Prostate gland (tissue), 2 donors: ENCODE measurements around the gene FARP1. TPM values are rescaled to one million over a fixed set of nuclear protein-coding genes. Genes with fewer than 3 reads are reported as not detected.

Experiments
- DNase-seq: peaks from one replicate; pipeline ENCODE4 v3.0.0-alpha.2; 2019; ENCODE audit warnings: low spot score
- H3K27ac ChIP-seq, 2 donors: fragments of 200-600 bp; sonication (generic); 2 replicates each; pipeline ENCODE4 v1.5.1; 2017 to 2019
- H3K27me3 ChIP-seq: fragments of 200-600 bp; sonication (generic); replicated peaks from 2 replicates; pipeline ENCODE4 v1.5.1; 2019; ENCODE audit not compliant: insufficient read depth
- H3K36me3 ChIP-seq, 2 donors: fragments of 200-600 bp; sonication (generic); 1 replicate in 1 of 2; 2 replicates in 1 of 2; pipeline versions ENCODE4 v1.5.1 to v1.8.1; 2017 to 2019
- H3K4me1 ChIP-seq: fragments of 200-600 bp; sonication (generic); replicated peaks from 2 replicates; pipeline ENCODE4 v1.5.1; 2019
- H3K4me3 ChIP-seq, 2 donors: fragments of 200-600 bp; sonication (generic); 2 replicates each; pipeline ENCODE4 v1.5.1; 2017 to 2019
- H3K9me3 ChIP-seq: fragments of 200-600 bp; sonication (generic); 2 replicates; pipeline ENCODE4 v1.5.1; 2017
- CTCF ChIP-seq, 4 experiments: fragments of 200-600 bp in 2 of 4; fragments of 450-650 bp in 2 of 4; sonication (generic) in 2 of 4; IDR thresholded peaks; 1 replicate in 3 of 4; 2 replicates in 1 of 4; pipeline ENCODE4 v1.5.1; 2016 to 2019; ENCODE audit warnings: antibody characterized with exemption in 4 of 4, mild to moderate bottlenecking in 2 of 4, moderate library complexity in 2 of 4
- POLR2A ChIP-seq: fragments of 450-650 bp; IDR thresholded peaks from one replicate; pipeline ENCODE4 v1.6.1; 2016; ENCODE audit warnings: antibody characterized with exemption, mild to moderate bottlenecking
- POLR2AphosphoS5 ChIP-seq: sonication (generic); formaldehyde crosslinking; IDR thresholded peaks from one replicate; pipeline ENCODE4 v1.6.1; 2017; ENCODE audit warnings: antibody characterized with exemption
- WGBS: methylation state at CpG from one replicate; pipeline ENCODE4 v1.1.5; 2018; 5-methylcytosine and 5-hydroxymethylcytosine counted together
- intact Hi-C: fragments of 100-400 bp; cut with DNase I; formaldehyde crosslinking; loops from one replicate; pipeline ENCODE4 v1.14.2; 2022
- total RNA-seq, 2 donors: library from RNA; depleted of rRNA; stranded (reverse); fragments of >200 nt; gene quantifications; one replicate each; pipeline ENCODE4 v1.1.0, GENCODE V29; 2016

The FARP1 gene
- total RNA-seq, 2 donors from 2014 or later: 70.6 to 77.5 TPM

- 23% methylated on average over 3 of the region's 3 CpGs for WGBS
- intact Hi-C loops: no loop called here
- no peaks in the 10 kb centered on the region for H3K9me3 ChIP-seq
- no peaks in the 10 kb centered on the region for H3K27me3 ChIP-seq
- H3K4me1 ChIP-seq: peaks cover 7% of the 10 kb centered on the region
- peak overlapping the region; percentile 29 to 34 for H3K27ac ChIP-seq
- no peak for TF ChIP-seq CTCF (IDR thresholded peaks at IDR 0.05)
- TF ChIP-seq POLR2AphosphoS5: peak; percentile 62
- no peak overlapping the region for H3K4me3 ChIP-seq
- peak; percentile 36 for DNase-seq
- H3K36me3 ChIP-seq: no peaks in the 10 kb centered on the region
Measured at GRCh38 chr13:98325724-98326123, 182.8 kb downstream of the FARP1 start.

DNA sequence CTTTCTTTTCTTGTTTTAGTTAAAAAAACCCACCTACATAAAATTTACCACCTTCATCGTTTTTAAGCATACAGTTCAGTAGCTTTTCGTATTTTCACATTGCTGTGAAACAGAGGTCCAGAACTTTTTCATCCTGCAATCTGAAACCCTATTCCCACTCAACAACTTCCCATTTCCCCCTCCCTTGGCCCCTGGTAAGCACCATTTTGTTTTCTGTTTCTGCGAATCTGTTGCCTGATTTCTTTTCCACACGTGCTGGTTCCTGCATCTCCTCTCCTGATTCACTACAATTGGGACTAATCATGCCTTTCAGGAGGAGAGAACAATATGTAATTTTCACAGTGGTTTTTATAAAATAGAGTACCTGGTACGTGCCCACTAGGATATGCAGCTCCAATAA lies 183.4 kb downstream of the FARP1 start:
- Histone ChIP-seq H3K27me3 (no peaks in the 10 kb centered on the region), H3K27ac (peak overlapping the region; percentile 29 to 34), H3K36me3 (no peaks in the 10 kb centered on the region), H3K9me3 (no peaks in the 10 kb centered on the region), H3K4me3 (no peak overlapping the region), H3K4me1 (peaks cover 7% of the 10 kb centered on the region)
- DNase-seq: no peak
- WGBS: 27% methylated on average over 5 of the region's 5 CpGs
- no peak for TF ChIP-seq CTCF (IDR thresholded peaks at IDR 0.05)
- intact Hi-C loops: no loop called here

GRCh38 chr13:98327371-98328270 lies 184.7 kb downstream of the FARP1 start:
- 68% methylated on average over 10 of the region's 10 CpGs for WGBS
- no peak for DNase-seq
- intact Hi-C loops: no loop called here

GRCh38 chr13:98328511-98328910 lies 185.6 kb downstream of the FARP1 start:
- H3K27ac ChIP-seq: no peak overlapping the region
- no peaks in the 10 kb centered on the region for H3K36me3 ChIP-seq
- H3K4me1 ChIP-seq: peaks cover 7% of the 10 kb centered on the region
- H3K27me3 ChIP-seq: no peaks in the 10 kb centered on the region
- WGBS: 80% methylated on average over 8 of the region's 8 CpGs
- no peak for TF ChIP-seq CTCF (IDR thresholded peaks at IDR 0.05)
- no peaks in the 10 kb centered on the region for H3K9me3 ChIP-seq
- DNase-seq: no peak
- no peak overlapping the region for H3K4me3 ChIP-seq
- intact Hi-C loops: no loop called here

More at GRCh38 chr13:98327371-98328270, 184.7 kb downstream of the FARP1 start:
- Histone ChIP-seq H3K4me1 (peaks cover 7% of the 10 kb centered on the region), H3K27ac (no peak overlapping the region), H3K9me3 (no peaks in the 10 kb centered on the region), H3K36me3 (no peaks in the 10 kb centered on the region), H3K27me3 (no peaks in the 10 kb centered on the region), H3K4me3 (no peak overlapping the region)
- TF ChIP-seq POLR2A (no peak), CTCF (IDR thresholded peaks at IDR 0.05) (no peak), POLR2AphosphoS5 (no peak)

- Histone ChIP-seq H3K27ac (no peak overlapping the region), H3K9me3 (no peaks in the 10 kb centered on the region), H3K27me3 (no peaks in the 10 kb centered on the region), H3K4me1 (no peaks in the 10 kb centered on the region), H3K4me3 (no peak overlapping the region), H3K36me3 (no peaks in the 10 kb centered on the region)
- WGBS: 74% methylated on average over 2 of the region's 2 CpGs
- TF ChIP-seq POLR2AphosphoS5 (no peak), POLR2A (no peak), CTCF (IDR thresholded peaks at IDR 0.05) (no peak)
- no peak for DNase-seq
- intact Hi-C loops: no loop called here
Measured at GRCh38 chr13:98332222-98332621, 189.3 kb downstream of the FARP1 start.
